GM19023 (cell line): Measurements from ENCODE around the gene POC1B.

ENCODE experiments used
- ATAC-seq: cut with Tn5 transposase; IDR thresholded peaks from one replicate; pipeline ENCODE4 v1.9.1; 2021; ENCODE audit warnings: mild to moderate bottlenecking, moderate library complexity; ENCODE audit not compliant: unreplicated experiment

Gene POC1B

DNA sequence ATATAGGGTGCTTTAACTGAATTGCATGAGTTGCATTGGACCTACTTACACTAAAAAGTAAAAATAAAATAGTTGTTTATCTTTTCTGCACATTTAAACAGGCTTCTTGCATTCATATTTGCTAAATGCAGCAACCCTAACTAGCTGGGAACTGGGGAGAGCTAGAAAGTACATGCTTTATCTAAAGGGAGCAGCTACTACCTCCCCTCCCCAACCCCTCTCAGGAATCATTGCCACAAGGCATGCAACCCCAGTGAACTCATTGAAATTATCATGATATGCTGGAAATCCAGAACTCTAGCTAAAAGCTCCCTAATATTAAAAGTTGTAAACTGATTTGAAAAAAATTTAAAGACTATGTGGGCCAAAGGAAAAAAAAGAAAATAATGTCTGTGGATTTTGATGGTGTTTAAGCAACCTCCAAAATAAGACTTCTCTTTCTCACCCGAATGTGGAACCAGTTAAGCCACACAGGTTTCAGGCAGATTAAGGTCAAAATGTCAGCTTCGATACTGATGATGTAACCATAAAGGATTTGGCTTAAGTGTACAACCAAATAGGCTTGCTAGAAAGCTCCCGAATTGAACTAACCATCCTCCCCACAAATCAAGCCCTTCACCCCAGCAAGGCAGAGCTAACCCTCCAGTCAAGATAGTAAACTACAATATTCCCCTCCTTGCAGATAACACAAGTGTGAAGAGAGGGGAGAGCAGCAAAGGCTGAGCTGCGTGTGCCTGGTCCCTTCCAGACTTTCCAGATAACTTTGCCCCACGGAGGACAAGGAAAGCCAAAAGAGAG lies 13.8 kb upstream of the POC1B start:
- ATAC-seq: no peak

DNA sequence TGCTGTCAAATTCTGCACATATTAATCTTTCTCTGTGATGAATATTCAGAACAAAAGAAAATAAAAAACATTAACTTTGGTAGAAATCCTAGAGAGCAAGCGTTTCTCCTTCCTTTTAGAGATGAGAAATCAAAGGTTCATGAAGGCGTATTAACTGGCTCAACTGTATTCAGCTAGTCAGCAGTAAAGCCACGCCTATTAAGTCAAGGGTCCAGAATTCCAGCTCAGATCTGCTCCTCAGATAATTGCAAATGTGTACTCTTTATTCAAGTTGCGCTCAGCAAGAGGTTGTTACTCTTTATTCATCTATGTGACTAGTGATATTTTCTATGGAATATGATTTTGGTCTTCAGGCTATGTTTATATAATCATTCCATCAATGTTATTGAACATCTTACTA lies 13.1 kb upstream of the POC1B start:
- no peak for ATAC-seq

DNA sequence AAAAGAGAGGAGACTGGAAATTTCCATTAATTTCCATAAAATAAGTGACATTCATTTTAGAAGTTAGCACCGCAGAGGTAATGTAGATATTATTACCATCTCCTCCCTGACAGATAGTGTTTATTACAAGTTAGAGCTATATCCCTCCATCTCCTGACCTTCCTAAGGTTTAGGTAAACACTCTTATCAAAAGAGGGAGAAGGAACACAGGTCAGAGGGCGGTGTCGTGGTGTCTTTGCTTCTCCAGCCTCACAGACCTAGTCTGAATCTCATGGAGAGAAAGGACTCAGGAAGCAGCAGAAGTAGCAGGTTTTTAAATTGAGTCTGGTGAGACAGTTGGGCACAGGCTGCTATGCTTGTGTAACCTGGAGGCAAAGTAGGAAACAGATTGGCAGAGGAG lies 11.5 kb upstream of the POC1B start:
- ATAC-seq: no peak

DNA sequence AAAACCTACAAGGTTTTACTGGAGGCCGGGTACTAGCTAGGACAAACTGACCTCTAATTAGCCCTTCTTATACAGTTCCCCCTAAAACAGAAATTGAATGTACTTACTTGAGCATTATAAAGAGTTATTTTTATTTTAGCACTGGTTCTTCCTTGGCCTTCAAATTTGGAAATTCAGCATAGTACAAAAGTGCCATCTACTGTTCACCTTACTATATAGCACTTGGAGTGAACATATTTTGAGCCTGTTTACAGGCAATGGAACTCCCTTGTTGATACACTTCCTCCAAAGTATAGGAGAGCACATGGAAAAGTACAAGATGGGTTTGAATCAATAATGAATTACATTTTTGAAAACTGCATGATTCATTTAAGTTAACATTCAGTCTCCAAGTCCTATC lies 3.9 kb upstream of the POC1B start:
- no peak for ATAC-seq

DNA sequence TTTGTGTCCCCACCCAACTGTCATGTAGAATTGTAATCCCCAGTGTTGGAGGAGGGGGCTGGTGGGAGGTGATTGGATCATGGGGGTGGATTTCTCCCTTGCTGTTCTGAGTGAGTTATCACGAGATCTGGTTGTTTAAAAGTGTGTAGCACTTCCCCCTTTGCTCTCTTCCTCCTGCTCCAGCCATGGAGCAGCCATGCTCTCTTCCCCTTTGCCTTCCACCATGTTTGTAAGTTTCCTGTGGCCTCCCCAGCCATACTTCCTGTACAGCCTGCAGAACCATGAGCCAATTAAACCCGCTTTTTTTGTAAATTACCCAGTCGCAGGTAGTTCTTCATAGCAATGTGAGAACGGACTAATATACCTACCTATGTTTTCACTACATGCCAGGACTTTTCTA lies 2.6 kb upstream of the POC1B start:
- ATAC-seq: no peak

DNA sequence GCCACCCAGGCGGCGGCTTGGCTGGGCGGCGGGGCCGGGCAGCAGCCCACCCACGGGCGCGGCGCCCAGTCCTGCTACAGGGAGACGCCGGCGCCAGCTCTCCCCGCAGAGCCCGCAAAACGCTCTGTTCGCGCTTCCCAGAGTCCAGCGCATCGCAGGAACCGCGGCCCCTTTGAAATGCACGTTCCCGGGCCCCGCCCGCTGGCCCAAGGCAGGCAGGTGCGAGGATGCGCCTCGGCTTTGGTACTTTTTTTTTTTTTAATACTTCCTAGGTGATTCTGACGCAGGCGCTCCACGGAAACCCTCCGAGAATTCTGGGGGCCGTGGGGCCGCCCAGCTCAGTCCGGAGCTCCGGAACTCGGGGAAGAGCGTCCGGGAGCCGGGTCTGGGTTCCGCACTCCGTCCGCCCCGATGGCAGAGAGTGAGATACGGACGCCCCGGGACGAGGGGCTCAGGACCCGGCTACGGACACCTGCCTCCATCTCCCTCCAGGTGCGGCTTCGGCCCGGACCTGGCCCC lies 483 bp downstream of the POC1B start:
- peak; percentile 34 for ATAC-seq

DNA sequence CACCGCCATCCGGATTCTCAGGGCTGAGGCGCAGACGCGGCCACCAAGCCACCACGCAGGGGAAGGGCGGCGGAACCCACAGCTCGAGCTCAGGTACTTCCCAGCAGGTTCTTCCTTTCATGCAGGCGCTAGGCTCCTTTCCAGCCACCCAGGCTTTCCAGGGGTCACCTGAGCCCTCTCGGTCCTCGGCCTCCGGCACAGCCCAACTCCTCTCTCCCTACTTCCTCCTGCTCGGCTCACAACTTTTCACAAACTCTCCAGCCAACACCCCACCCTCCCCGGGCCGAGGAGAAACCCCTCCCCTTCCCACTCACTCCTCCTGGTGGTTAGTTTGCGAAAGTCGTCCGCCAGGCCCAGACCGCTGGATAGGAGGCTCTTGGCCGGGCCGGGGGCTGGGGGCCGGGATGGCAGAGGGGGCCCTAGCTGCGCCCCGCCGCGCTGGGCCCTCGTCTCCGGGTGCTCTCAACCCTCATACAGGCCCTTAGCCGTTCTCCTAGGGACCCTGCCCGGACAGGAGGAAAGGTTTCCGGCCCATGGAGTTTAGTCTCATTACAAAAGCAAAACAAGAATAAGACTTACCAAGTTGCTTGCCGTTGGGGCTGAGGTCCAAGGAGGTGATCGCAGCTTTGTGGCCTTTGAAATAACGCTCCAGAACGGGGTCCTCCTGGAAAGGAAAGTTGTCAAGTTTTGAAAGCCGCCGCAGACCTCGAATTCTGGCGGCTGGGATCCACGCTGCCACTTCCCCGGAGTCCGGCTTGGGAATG lies 1.1 kb downstream of the POC1B start, which contains the start of gene GALNT4:
TSS of gene GALNT4 (minus strand) at position 256 of the 764 bp plus-strand sequence. CDS start at position 9, 247 bp downstream.
- ATAC-seq: peak; percentile 71

DNA sequence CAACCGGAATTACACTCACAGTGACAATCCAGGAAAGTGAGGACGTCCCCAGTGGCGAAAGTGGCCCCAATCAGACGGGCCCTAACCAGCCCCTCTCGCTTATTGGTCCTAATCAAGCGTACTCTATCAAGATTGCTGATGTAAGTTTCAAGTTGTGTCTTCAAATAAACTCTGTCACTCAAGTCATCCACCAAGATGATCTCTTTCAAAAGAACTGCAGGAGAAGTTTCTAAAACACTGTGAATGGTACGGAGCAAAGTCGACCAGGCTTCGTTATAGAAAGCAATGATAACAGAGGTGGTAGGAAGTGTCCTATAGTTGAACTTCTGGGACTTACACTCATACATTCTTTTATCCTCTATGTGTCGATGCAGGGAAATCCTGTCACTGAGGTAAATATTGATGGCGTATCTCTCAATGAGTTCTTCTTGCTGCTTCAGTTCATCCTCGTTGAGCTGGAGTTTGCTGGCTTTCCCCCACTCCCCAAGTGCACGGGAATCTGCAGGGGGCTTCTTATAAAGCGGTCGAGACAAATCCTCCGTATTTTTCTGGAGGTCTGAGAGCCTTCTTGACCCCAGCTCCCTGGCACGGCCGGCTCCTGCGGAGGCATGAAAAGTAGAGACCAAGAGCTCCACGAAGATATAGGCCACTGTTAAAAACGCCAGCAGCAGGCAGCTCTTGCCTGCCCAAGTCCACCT lies 1.9 kb downstream of the POC1B start:
- no peak for ATAC-seq

DNA sequence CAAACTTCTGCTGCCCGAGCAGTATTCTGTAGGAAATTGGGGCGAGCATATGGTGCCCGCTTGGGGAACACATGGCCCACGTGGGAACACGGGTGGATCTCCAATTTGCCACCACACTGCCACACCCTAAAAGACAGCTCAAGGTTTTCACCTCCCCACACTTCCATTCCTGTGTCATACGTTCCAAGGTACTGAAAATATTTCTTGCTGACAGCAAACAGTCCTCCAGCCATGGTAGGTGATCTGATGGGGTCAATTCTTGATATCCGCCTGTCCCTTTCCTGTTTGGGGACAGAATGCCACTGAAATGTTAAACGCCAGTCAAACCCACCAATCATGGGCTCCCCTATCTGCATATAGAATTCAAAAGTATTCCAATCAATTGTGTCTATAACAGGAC lies 2.5 kb downstream of the POC1B start:
- no peak for ATAC-seq

DNA sequence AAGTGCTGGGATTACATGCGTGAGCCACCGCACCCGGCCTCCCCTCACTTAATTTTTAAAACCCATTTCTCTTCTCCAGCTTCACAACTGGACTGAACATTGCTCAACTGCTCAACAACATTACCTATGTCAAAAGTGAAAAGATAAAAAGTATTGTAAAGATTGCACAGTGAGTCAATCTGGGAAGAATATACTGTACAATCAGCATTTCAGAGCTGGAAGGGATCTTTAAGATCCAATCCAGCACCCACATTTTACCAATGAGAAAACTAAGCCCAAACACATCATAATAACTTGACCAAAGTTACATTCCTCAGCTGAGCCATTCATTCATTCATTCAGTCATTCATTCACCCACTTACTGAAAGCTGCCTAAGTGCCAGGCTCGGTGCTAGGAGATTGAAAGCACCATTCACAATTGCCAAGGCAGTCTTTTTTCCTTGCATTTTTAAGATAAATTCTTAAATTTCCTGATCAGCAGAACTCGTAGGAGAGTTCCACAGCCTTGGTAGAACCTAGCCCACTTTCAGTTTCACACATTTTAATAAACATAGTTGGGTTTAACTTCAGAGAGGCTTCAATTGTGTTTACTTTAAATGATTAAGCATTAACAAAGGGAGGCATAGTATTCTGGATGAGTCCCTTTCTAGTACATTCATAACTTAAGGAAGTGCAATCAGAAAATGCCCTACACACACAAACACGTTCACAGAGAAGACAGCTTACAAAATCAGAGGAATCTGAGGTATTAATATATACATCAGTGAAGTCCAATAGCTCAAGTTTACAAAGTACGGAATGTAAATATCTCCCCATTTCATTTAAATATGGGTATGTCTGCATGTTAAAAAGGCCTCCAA lies 4.3 kb downstream of the POC1B start:
- no peak for ATAC-seq

DNA sequence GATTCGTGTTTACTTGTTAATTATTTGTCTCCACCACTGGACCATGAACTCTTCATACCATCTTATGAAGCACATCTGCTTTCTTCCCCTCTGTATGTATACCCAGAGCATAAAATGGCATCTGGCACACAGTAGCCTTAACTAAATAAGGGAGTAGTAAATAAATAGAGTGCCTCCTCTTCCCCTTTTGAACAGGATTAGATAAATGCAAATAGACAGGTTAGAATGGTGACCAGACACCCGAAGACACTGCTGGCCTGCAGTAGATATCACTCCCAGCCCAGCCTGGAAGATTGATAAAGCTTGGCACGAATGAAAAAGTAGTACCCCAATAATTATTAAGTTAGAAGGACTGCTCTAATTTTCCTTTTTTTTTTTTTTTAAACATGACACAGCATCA lies 8.1 kb downstream of the POC1B start:
- ATAC-seq: no peak

DNA sequence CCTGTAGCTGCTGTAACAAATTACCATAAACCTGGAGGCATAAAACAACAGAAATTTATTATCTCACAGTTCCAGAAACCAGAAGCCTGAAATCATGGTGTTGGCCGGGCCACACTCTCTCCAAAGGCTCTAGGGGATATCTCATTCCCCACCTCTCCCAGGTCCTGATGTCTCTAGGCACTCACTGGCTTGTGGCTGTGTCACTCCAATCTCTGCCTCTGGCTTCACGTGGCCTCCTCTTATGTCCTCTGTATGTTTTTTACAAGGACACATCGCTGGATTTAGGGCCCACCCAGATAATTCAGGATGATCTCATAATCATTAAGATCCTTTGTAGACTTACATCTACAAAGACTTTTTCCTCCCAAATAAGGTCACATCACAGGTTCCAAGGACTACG lies 9.2 kb downstream of the POC1B start:
- no peak for ATAC-seq

DNA sequence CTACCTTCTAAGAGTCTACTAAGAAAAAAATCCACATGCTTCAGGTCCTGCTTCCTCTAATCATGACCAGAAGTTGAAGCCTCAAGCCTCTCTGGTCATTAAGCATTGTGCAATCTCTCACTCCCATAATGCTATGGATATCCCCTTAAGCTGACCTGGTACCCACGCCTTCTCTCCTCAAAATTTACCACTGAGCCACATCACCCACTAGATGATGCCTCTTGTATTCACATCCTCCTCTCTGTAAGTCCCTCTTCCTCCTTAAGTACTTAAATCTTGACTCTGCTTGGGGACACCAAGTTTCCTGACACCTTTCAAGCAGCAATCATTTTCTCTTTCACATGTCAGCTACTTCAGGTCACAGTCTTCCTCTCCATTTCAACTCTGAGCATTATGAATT lies 11.1 kb downstream of the POC1B start:
- ATAC-seq: peak; percentile 63

DNA sequence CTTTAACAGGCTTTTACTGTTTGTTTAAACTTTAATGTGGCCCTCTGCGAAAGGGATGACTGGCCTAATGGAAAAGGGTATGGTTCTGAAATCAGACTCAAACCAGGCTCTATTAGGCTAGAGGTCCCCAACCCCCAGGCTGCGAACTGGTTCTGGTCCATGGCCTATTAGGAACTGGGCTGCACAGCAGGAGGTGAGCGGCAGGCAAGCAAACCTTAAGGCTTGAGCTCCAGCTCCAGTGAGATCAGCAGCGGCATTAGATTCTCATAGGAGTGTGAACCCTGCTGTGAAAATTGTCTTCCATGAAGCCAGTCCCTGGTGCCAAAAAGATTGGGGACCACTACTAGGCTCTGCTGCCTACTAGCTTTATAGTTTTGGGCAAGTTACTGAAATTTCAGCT lies 12.3 kb downstream of the POC1B start:
- ATAC-seq: no peak

DNA sequence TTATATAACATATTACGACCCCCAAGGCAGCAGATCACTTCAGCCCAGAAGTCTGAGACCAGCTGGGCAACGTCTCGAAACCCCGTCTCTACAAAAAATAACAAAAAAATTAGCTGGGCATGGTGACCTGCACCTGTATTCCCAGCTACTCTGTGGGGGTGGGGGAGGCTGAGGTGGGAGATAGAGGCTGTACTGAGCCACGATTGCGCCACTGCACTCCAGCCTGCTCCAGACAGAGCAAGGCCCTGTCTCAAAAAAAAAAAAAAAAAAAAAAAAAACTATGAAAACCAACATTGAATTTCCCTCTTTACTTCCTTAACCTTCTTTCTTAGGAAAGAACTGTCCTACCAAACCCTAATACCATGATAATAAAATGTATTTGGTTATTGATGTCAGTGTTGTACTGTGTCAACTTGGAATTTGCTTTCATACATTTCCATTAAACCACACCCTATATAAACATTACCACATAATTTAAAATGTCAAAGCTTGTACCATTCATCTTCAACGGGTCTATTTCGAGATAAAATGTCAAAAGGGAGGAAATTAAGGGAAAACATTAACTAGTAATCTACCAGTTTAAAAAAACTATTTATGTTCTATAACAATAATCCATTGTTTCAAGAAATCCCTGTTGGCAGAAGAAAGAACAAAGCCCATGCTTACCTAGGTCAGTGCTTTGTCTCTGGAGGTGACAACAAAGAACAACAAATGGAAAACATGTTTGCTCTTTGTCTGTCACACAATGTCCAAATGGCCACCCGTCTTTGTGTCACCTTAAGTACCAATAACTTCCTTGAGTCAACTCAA lies 18.6 kb downstream of the POC1B start:
- no peak for ATAC-seq

DNA sequence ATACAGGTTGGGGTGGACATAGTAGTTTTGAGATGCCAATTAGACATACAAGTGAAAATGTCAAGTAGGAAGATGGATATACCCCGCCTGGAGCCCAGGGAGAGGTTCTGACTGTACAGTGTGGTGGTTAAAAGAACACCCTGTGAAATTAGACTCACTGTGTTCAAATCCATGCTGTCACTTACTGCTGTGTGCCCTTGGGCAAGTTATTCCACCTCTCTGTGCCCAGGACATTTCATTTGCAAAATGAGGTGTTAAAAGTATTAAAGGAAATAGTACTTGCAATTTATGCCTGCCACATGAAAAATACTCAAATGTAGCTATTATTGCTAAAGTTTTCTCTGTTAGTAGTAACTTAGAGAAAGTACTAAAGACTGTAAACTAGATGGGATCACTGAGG lies 19.8 kb downstream of the POC1B start:
- ATAC-seq: no peak

DNA sequence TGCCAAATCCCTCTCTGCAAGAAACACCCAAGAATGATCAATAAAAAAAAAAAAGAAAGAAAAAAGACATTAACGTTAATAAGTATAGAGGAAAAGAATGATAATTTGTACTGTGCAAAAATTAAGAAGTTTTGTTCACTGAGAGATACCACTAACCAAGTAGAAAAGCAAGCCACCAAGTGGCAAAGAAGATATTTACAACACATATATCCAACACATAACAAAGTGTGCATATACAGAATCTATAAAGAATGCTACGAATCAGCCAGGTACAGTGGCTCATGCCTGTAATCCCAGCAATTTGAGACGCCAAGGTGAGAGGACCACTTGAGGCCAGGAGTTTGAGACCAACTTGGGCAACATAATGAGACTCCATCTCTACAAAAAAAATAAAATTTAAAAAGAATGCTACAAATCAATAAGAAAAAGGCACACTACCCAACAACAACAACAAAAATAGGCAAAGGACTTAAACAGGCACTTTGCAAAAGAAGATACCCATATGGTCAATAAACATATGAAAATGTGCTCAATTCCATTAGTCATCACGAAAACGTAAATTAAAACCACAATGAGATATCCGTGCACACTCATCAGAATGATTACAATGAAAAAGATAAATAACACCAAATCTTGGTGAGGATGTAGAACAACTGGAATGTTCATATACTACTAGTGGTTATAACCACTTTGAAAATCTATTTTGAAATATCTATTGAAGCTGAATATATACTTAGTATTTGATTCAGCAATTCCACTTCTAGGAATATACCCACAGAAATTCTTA lies 21.1 kb downstream of the POC1B start:
- no peak for ATAC-seq

DNA sequence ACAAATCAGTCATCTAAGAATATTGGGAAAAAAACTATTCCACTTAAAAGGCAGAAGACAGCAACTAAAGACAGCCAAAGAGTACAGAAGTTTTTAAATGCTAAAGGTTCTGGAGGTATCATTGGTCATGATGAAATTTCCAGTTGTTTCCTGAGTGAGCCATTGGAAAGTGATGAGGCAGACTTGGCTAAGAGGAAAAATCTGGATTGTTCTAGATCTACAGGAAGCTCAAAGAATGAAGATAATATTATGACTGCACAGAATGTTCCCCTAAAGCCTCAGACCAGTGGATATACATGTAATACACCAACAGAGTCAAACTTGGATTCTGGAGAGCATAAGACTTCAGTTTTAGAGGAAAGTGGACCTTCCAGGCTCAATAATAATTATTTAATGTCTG lies 24.1 kb downstream of the POC1B start:
- no peak for ATAC-seq

DNA sequence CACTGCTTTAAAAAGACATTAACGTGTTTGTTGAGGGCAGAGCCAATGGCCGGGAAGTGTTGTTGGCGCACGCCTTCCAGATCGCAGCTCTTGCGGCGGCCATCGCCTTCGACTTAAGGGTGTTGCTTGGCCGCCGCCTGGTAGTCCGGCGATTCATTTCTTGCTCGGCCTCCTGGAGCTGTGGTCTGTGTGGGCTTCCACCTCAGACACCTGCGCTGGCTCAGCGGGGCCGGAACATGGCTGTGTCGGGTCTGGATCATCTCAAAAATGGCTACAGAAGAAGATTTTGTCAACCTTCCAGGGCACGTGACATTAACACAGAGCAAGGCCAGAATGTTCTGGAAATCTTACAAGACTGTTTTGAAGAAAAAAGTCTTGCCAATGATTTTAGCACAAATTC lies 26.0 kb downstream of the POC1B start:
- ATAC-seq: no peak
